Mesenchymal stem cell (in vitro differentiated cells and primary cell): ENCODE results near the gene ARHGEF17.

Experiments used
- DNase-seq: peaks from one replicate; pipeline ENCODE4 v3.0.0-alpha.2; 2013
- H2AFZ ChIP-seq: one replicate; pipeline ENCODE4 v1.6.1; 2013; ENCODE audit warnings: low read depth, mild to moderate bottlenecking, control low read depth, inconsistent platforms, low read length, moderate library complexity
- H2AK5ac ChIP-seq: 2 replicates; pipeline ENCODE4 v1.6.1; 2013; ENCODE audit warnings: low read length, moderate library complexity, mild to moderate bottlenecking, inconsistent platforms; ENCODE audit not compliant: severe bottlenecking
- H2BK120ac ChIP-seq: one replicate; pipeline ENCODE4 v1.6.1; 2013; ENCODE audit warnings: low read depth, mild to moderate bottlenecking, inconsistent platforms, low read length, moderate library complexity
- H2BK12ac ChIP-seq, 2 experiments: one replicate each; pipeline ENCODE4 v1.6.1; 2013; ENCODE audit warnings: inconsistent platforms in 2 of 2, low read length in 2 of 2, mild to moderate bottlenecking in 2 of 2, moderate library complexity in 2 of 2, control low read depth in 1 of 2
- H2BK15ac ChIP-seq: one replicate; pipeline ENCODE4 v1.6.1; 2013; ENCODE audit warnings: mild to moderate bottlenecking, low read depth, inconsistent platforms; ENCODE audit not compliant: poor library complexity, severe bottlenecking
- H2BK5ac ChIP-seq: 2 replicates; pipeline ENCODE4 v1.6.1; 2013; ENCODE audit warnings: low read depth, mild to moderate bottlenecking, low read length, control low read depth, inconsistent platforms; ENCODE audit not compliant: poor library complexity, severe bottlenecking
- H3K14ac ChIP-seq, 2 experiments: one replicate each; pipeline ENCODE4 v1.6.1; 2013; ENCODE audit warnings: inconsistent platforms in 2 of 2, low read length in 2 of 2, control low read depth in 1 of 2, mild to moderate bottlenecking in 1 of 2, moderate library complexity in 1 of 2
- H3K18ac ChIP-seq, 2 experiments: one replicate each; pipeline ENCODE4 v1.6.1; 2013; ENCODE audit warnings: inconsistent platforms in 2 of 2, low read length in 2 of 2, control low read depth in 1 of 2, low read depth in 1 of 2, mild to moderate bottlenecking in 1 of 2
- H3K23ac ChIP-seq, 2 experiments: one replicate each; pipeline ENCODE4 v1.6.1; 2013; ENCODE audit warnings: inconsistent platforms in 2 of 2, low read length in 2 of 2, mild to moderate bottlenecking in 2 of 2, moderate library complexity in 2 of 2, control low read depth in 1 of 2
- H3K27ac ChIP-seq: 2 replicates; pipeline ENCODE4 v1.5.1; 2013; ENCODE audit warnings: mild to moderate bottlenecking, moderate library complexity, low read length, control low read depth, inconsistent platforms; ENCODE audit not compliant: poor library complexity, severe bottlenecking
- H3K27me3 ChIP-seq, 2 experiments: 2 replicates each; pipeline versions ENCODE4 v1.6.1 to v1.7.0; 2013; ENCODE audit warnings: low read length in 2 of 2, mild to moderate bottlenecking in 2 of 2, moderate library complexity in 2 of 2, control low read depth in 1 of 2, inconsistent platforms in 1 of 2; ENCODE audit not compliant: control insufficient read depth in 1 of 2, insufficient read depth in 1 of 2
- H3K36me3 ChIP-seq, 2 experiments: 2 replicates each; pipeline versions ENCODE4 v1.6.1 to v1.7.0; 2013; ENCODE audit warnings: low read length in 2 of 2, control low read depth in 1 of 2, inconsistent platforms in 1 of 2, low read depth in 1 of 2, mild to moderate bottlenecking in 1 of 2; ENCODE audit not compliant: insufficient read depth in 2 of 2, control insufficient read depth in 1 of 2
- H3K4ac ChIP-seq, 2 experiments: one replicate each; pipeline ENCODE4 v1.6.1; 2013; ENCODE audit warnings: inconsistent platforms in 2 of 2, low read length in 2 of 2, mild to moderate bottlenecking in 2 of 2, moderate library complexity in 2 of 2, control low read depth in 1 of 2, low read depth in 1 of 2
- H3K4me1 ChIP-seq: 2 replicates; pipeline ENCODE4 v1.6.1; 2013; ENCODE audit warnings: low read depth, low read length, control low read depth; ENCODE audit not compliant: control insufficient read depth, insufficient read depth
- H3K4me2 ChIP-seq: 2 replicates; pipeline ENCODE4 v1.6.1; 2013; ENCODE audit warnings: low read length, mild to moderate bottlenecking, inconsistent platforms; ENCODE audit not compliant: poor library complexity, severe bottlenecking
- H3K4me3 ChIP-seq, 2 experiments: 2 replicates each; pipeline versions ENCODE4 v1.5.1 to v1.7.0; 2013; ENCODE audit warnings: low read length in 2 of 2, mild to moderate bottlenecking in 2 of 2, control low read depth in 1 of 2, low read depth in 1 of 2; ENCODE audit not compliant: insufficient read depth in 1 of 2
- H3K79me1 ChIP-seq: replicated peaks from 2 replicates; pipeline ENCODE4 v1.6.1; 2013; ENCODE audit warnings: mild to moderate bottlenecking, control low read depth, low read length, inconsistent platforms; ENCODE audit not compliant: poor library complexity, severe bottlenecking
- H3K9ac ChIP-seq: 2 replicates; pipeline ENCODE4 v1.7.0; 2013; ENCODE audit warnings: mild to moderate bottlenecking, low read length, moderate library complexity
- H3K9me3 ChIP-seq: 2 replicates; pipeline ENCODE4 v1.7.0; 2013; ENCODE audit warnings: mild to moderate bottlenecking, low read length; ENCODE audit not compliant: control insufficient read depth
- H4K8ac ChIP-seq: one replicate; pipeline ENCODE4 v1.6.1; 2013; ENCODE audit warnings: inconsistent platforms, mild to moderate bottlenecking, low read length, moderate library complexity
- H4K91ac ChIP-seq: one replicate; pipeline ENCODE4 v1.6.1; 2013; ENCODE audit warnings: mild to moderate bottlenecking, low read length, inconsistent platforms
- WGBS: methylation state at CpG from one replicate; pipeline ENCODE4 v1.1.7; 2013; ENCODE audit warnings: mixed read lengths; 5-methylcytosine and 5-hydroxymethylcytosine counted together

The ARHGEF17 gene

GRCh38 chr11:73376803-73377629 is 68.9 kb downstream of the ARHGEF17 start:
- Histone ChIP-seq H2BK120ac (peak overlapping the region; percentile 55), H2BK5ac (no peak overlapping the region), H3K23ac (peak overlapping the region in 1 of 2 experiments; percentile 98), H3K14ac (peak overlapping the region in 1 of 2 experiments; percentile 98), H3K4ac (peak overlapping the region; percentile 80 to 94), H2AK5ac (no peak overlapping the region), H2BK12ac (peak overlapping the region in 1 of 2 experiments; percentile 81), H2AFZ (peak overlapping the region; percentile 66), H3K4me3 (peak overlapping the region; percentile 83 to 94), H3K36me3 (peaks cover 0 to 2% of the 10 kb centered on the region in 2 experiments), H3K27ac (no peak overlapping the region), H2BK15ac (peak overlapping the region; percentile 70), H3K18ac (peak overlapping the region; percentile 95 to 97), H3K79me1 (peaks cover 33% of the 10 kb centered on the region), H3K27me3 (no peaks in the 10 kb centered on the region), H3K9ac (peak overlapping the region; percentile 95), H3K4me2 (peak overlapping the region; percentile 92), H4K8ac (peak overlapping the region; percentile 89), H3K9me3 (no peaks in the 10 kb centered on the region), H4K91ac (peak overlapping the region; percentile 92), H3K4me1 (peaks cover 23% of the 10 kb centered on the region)
- DNase-seq: peak; percentile 96
- WGBS: 3% methylated on average over 45 of the region's 56 CpGs

DNA sequence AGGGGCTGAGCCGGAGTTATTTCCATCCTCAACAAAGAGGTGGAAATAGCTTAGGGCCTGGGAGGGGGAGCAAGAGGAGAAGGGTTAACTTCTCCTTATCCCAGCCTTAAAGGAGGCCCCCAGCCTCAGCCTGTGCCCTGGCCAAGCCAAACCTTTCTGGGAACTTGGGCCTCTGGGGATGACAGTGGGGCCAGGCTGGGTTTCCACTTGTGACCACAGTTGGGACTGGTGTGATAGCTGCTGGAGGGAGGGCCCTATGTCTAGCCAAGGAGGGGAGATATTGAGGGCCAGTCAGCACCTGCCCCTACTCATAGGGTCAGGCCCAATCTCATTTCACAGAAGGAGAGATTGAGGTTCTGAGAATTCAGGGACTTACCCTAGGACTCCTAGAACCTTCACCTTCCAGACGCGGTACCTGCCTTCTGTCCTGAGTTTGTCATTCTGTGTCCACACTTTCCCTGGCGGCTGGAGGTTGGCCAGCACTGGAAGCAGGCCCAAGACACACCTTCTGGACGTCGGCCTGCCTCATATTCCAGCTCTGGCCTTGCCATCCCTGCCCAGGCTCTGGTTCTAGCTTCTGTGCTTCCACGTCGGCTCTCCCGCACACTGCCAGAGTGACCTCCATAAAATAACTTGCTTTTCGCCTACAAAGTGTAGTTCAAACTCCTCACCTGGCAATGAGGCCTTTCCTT is 71.3 kb downstream of the ARHGEF17 start:
- H4K8ac ChIP-seq: no peak overlapping the region
- H3K23ac ChIP-seq: no peak overlapping the region
- H2BK15ac ChIP-seq: no peak overlapping the region
- peak overlapping the region; percentile 51 to 69 for H2BK12ac ChIP-seq
- no peak overlapping the region for H3K4me2 ChIP-seq
- H3K14ac ChIP-seq: no peak overlapping the region
- H3K4ac ChIP-seq: no peak overlapping the region
- no peak overlapping the region for H2AFZ ChIP-seq
- peaks cover 0 to 4% of the 10 kb centered on the region in 2 experiments for H3K36me3 ChIP-seq
- no peak overlapping the region for H3K18ac ChIP-seq
- no peaks in the 10 kb centered on the region for H3K27me3 ChIP-seq
- no peak overlapping the region for H2AK5ac ChIP-seq
- no peaks in the 10 kb centered on the region for H3K9me3 ChIP-seq
- no peak overlapping the region for H3K27ac ChIP-seq
- DNase-seq: no peak
- no peak overlapping the region for H2BK120ac ChIP-seq
- H3K4me3 ChIP-seq: no peak overlapping the region
- H3K4me1 ChIP-seq: peaks cover 34% of the 10 kb centered on the region
- 95% methylated on average over 10 of the region's 10 CpGs for WGBS
- peaks cover 41% of the 10 kb centered on the region for H3K79me1 ChIP-seq
- H2BK5ac ChIP-seq: no peak overlapping the region
- H3K9ac ChIP-seq: no peak overlapping the region
- H4K91ac ChIP-seq: no peak overlapping the region

DNA sequence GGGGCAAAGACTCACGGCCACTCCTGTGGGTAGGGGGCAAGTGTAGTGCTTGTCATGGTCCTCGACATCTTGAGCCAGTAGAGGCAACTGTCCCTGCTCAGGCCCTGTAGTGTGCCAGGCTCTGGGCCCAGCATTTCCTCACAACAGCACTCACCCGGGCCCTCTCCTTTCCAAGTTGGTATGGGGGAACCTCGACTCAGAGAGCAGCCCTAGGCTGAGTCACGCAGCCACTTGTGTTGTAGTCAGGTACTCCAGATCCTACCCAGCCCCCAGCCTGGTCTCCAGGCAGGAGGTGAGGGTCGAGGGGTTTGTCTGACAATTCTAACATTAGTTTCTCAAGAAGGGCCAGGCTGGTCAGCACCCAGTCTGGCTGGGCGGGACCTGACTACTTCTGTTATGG is 72.3 kb downstream of the ARHGEF17 start:
- H3K9ac ChIP-seq: no peak overlapping the region
- H3K79me1 ChIP-seq: peaks cover 50% of the 10 kb centered on the region
- H2BK15ac ChIP-seq: no peak overlapping the region
- no peak overlapping the region for H4K8ac ChIP-seq
- peak overlapping the region in 1 of 2 experiments; percentile 29 for H2BK12ac ChIP-seq
- H4K91ac ChIP-seq: peak overlapping the region; percentile 31
- H3K27me3 ChIP-seq: no peaks in the 10 kb centered on the region
- H3K4ac ChIP-seq: peak overlapping the region in 1 of 2 experiments; percentile 6
- 78% methylated on average over 7 of the region's 7 CpGs for WGBS
- H3K4me2 ChIP-seq: no peak overlapping the region
- H3K14ac ChIP-seq: no peak overlapping the region
- H2BK120ac ChIP-seq: no peak overlapping the region
- H3K9me3 ChIP-seq: no peaks in the 10 kb centered on the region
- peaks cover 0 to 8% of the 10 kb centered on the region in 2 experiments for H3K36me3 ChIP-seq
- H2BK5ac ChIP-seq: no peak overlapping the region
- no peak overlapping the region for H3K27ac ChIP-seq
- no peak overlapping the region for H3K4me3 ChIP-seq
- H2AFZ ChIP-seq: no peak overlapping the region
- H3K4me1 ChIP-seq: peaks cover 40% of the 10 kb centered on the region
- H2AK5ac ChIP-seq: no peak overlapping the region
- no peak overlapping the region for H3K18ac ChIP-seq
- no peak overlapping the region for H3K23ac ChIP-seq
- DNase-seq: no peak

- Histone ChIP-seq H3K79me1 (peaks cover 50% of the 10 kb centered on the region), H4K8ac (no peak overlapping the region), H2BK12ac (peak overlapping the region in 1 of 2 experiments; percentile 29), H4K91ac (peak overlapping the region; percentile 31), H3K4me2 (no peak overlapping the region), H3K27me3 (no peaks in the 10 kb centered on the region), H3K23ac (no peak overlapping the region), H3K4ac (peak overlapping the region in 1 of 2 experiments; percentile 6), H2BK15ac (no peak overlapping the region), H3K9me3 (no peaks in the 10 kb centered on the region), H3K9ac (no peak overlapping the region), H2AK5ac (no peak overlapping the region), H3K27ac (no peak overlapping the region), H3K18ac (peak overlapping the region in 1 of 2 experiments; percentile 30), H3K36me3 (peaks cover 0 to 8% of the 10 kb centered on the region in 2 experiments), H3K4me3 (no peak overlapping the region), H2BK120ac (no peak overlapping the region), H2BK5ac (no peak overlapping the region), H3K4me1 (peaks cover 38% of the 10 kb centered on the region), H3K14ac (peak overlapping the region in 1 of 2 experiments; percentile 11), H2AFZ (no peak overlapping the region)
- DNase-seq: no peak
- WGBS: 90% methylated on average over 3 of the region's 4 CpGs
Measured at GRCh38 chr11:73380897-73381410, 72.9 kb downstream of the ARHGEF17 start.
